Measurements from ENCODE around the gene C20orf96.
"Not testable (repeated sequence)": the region's sequence is repeated elsewhere in the genome, so short reads cannot be mapped to it uniquely, and the experiment has no call there.

Gene C20orf96

DNA sequence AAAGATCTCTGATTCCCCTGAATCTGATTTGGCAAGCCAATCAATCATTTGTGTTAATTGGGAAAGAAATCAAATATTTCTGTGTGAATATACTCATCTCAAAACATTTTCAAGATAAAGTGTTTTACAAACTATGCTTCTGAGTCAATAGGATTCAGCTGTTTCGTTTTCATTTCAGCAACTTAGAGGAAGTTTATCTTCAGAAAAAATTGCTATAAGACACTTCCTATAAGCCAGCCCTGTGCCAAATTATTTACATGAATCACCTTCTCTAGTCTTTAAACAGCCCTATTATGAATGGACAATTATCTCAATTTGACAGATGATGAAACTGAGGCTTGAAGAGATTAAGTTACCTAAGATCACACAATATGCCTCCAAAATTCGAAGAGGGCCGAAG lies 52.6 kb downstream of the C20orf96 start:
- no peak overlapping the region for H3K4me2 ChIP-seq
- H3K4me3 ChIP-seq, result no peak overlapping the region
- no peak for TF ChIP-seq Cebpa-rat (IDR thresholded peaks at IDR 0.05)

GRCh38 chr20:237489-237888 lies 53.1 kb downstream of the C20orf96 start:
- TF ChIP-seq Cebpa-rat (IDR thresholded peaks at IDR 0.05), result no peak
- H3K9me3 ChIP-seq, result no peaks in the 10 kb centered on the region
- H3K4me2 ChIP-seq, result no peak overlapping the region
- H4K20me1 ChIP-seq, result no peaks in the 10 kb centered on the region
- H3K4me1 ChIP-seq, result peaks cover 9% of the 10 kb centered on the region; the same call in 1 of the 2 replicates
- no peaks in the 10 kb centered on the region for H3K36me3 ChIP-seq
- H3K27ac ChIP-seq, result no peak overlapping the region
- H3K4me3 ChIP-seq, result no peak overlapping the region
- no peak overlapping the region for H3K9ac ChIP-seq
- no peaks in the 10 kb centered on the region for H3K27me3 ChIP-seq

More for the DNA sequence above, 52.6 kb downstream of the C20orf96 start:
- peaks cover 9% of the 10 kb centered on the region; the same call in 1 of the 2 replicates for H3K4me1 ChIP-seq
- no peaks in the 10 kb centered on the region for H3K9me3 ChIP-seq
- H3K27me3 ChIP-seq, result no peaks in the 10 kb centered on the region
- no peaks in the 10 kb centered on the region for H4K20me1 ChIP-seq
- H3K9ac ChIP-seq, result no peak overlapping the region
- H3K27ac ChIP-seq, result no peak overlapping the region
- no peaks in the 10 kb centered on the region for H3K36me3 ChIP-seq

DNA sequence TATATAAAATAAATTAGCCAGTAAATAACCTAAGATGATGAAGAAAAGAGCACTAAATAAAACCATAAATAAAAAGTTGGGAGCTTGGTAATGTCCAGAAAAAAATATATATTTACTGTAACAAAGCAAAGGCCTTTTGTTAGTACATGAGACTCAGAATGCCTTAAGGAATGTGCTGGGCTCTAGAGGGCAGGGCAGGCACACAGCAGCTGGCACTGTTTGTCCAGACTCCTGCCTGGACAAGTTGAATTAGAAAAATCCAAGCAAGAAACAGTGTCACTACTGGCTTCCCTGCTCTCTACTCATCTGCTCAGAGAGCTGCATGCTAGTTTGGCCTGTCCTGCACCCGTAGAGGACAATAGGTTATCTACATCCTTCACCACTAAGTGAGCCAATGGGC lies 54.7 kb downstream of the C20orf96 start:
- Histone ChIP-seq H3K4me1 (peaks cover 9% of the 10 kb centered on the region; the same call in 1 of the 2 replicates), H3K4me3 (no peak overlapping the region), H3K27me3 (no peaks in the 10 kb centered on the region), H3K9ac (no peak overlapping the region), H3K9me3 (no peaks in the 10 kb centered on the region), H3K4me2 (no peak overlapping the region), H4K20me1 (no peaks in the 10 kb centered on the region), H3K36me3 (no peaks in the 10 kb centered on the region), H3K27ac (no peak overlapping the region)
- TF ChIP-seq Cebpa-rat (IDR thresholded peaks at IDR 0.05), result no peak

- Histone ChIP-seq H3K36me3 (no peaks in the 10 kb centered on the region), H3K9ac (no peak overlapping the region), H3K4me3 (no peak overlapping the region), H3K27ac (no peak overlapping the region), H3K4me1 (peaks cover 11% of the 10 kb centered on the region; the same call in 1 of the 2 replicates), H3K4me2 (no peak overlapping the region; the same call in 1 of the 2 replicates), H3K27me3 (no peaks in the 10 kb centered on the region), H3K9me3 (no peaks in the 10 kb centered on the region), H4K20me1 (no peaks in the 10 kb centered on the region)
- no peak for TF ChIP-seq Cebpa-rat (IDR thresholded peaks at IDR 0.05)
These were observed 63.0 kb downstream of the C20orf96 start for GRCh38 chr20:227439-228105.

DNA sequence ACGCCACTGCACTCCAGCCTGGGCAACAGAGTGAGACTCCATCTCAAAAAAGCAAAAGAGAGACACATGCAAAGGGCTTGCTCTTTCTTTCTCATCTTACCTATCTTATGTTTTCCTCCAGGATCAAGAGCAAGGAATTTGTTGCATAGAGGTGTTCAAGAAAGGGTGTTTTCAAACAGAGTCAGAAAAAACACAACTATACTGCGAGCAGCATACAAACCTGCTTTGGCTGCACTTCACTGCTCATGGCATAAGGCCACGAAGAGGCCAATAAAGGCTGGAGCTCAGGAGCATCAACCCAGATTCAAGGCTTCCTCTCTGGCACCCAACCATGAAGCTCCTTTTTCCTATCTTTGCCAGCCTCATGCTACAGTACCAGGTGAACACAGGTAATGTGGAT lies 63.6 kb downstream of the C20orf96 start, which contains the start of gene DEFB129:
Gene DEFB129 (plus strand): TSS at position 301 of the 400 bp plus-strand sequence. CDS start 31 bp downstream, at position 332.
- Histone ChIP-seq H3K27me3 (no peaks in the 10 kb centered on the region), H3K4me2 (no peak within 1 kb of the TSS; the same call in 1 of the 2 replicates), H3K9ac (no peak within 1 kb of the TSS), H3K4me1 (peaks cover 11% of the 10 kb centered on the region; the same call in 1 of the 2 replicates), H3K36me3 (no peaks in the 10 kb centered on the region), H3K4me3 (no peak within 1 kb of the TSS), H4K20me1 (no peaks in the 10 kb centered on the region), H3K9me3 (no peaks in the 10 kb centered on the region), H3K27ac (no peak within 1 kb of the TSS)
- TF ChIP-seq Cebpa-rat (IDR thresholded peaks at IDR 0.05), result no peak

DNA sequence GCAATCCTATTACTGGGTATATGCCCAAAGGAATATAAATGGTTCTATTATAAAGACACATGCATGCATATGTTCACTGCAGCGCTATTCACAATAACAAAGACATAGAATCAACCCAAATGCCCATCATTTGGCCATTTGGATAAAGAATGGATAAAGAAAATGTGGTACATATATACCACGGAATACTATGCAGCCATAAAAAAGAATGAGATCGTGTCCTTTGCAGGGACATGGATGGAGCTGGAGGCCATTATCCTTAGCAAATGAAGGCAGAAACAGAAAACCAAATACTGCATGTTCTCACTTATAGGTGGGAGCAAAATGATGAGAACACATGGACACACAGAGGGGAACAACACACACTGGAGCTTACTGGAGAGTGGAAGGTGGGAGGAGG lies 64.7 kb downstream of the C20orf96 start:
- not testable (repeated sequence) for H3K27ac ChIP-seq, H3K9ac ChIP-seq, H3K9me3 ChIP-seq, H3K4me2 ChIP-seq, H4K20me1 ChIP-seq, H3K36me3 ChIP-seq, H3K4me3 ChIP-seq, H3K27me3 ChIP-seq
- peaks cover 11% of the 10 kb centered on the region; the same call in 1 of the 2 replicates for H3K4me1 ChIP-seq

DNA sequence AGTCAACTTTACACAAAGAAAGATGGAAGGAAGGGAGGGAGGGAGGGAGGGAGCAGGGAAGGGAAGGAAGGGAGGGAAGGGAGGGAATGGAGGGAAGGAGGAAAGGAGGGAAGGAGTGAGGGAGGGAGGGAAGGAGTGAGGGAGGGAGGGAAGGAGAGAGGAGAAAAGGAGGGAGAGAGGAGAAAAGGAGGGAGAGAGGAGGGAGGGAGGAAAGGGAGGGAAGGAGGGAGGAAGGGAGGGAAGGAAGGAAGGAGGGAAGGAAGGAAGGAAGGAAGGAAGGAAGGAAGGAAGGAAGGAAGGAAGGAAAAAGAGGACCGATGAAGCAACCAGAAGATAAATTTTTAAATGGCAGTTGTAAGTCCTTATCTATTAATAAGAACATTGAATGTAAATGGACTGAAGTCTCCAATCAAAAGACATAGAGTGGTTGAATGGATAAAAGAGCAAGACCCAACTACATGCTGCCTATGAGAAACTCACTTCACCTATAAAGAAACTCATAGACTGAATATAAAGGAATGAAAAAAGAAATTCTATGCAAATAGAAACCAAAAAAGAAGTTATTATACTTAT lies 69.2 kb downstream of the C20orf96 start:
- Histone ChIP-seq H3K27me3 (no peaks in the 10 kb centered on the region), H3K27ac (no peak overlapping the region), H3K9me3 (no peaks in the 10 kb centered on the region), H3K4me2 (no peak overlapping the region), H4K20me1 (no peaks in the 10 kb centered on the region), H3K36me3 (no peaks in the 10 kb centered on the region), H3K4me3 (no peak overlapping the region), H3K9ac (no peak overlapping the region), H3K4me1 (peaks cover 6% of the 10 kb centered on the region)
- TF ChIP-seq Cebpa-rat (IDR thresholded peaks at IDR 0.05), result no peak

All from BLaER1 (cell line).